HCT116 (cell line): ENCODE results near the gene TMEFF2. TPM values are rescaled to one million over a fixed set of nuclear protein-coding genes. Genes with fewer than 3 reads are reported as not detected.

ENCODE experiments used
- ATAC-seq: fragments of 200-7000 bp; cut with Tn5 transposase; 2 replicates; pipeline ENCODE4 v1.9.1; 2020; ENCODE audit warnings: mild to moderate bottlenecking, moderate library complexity
- BruUV-seq: library from RNA; stranded (reverse); fragments of 400-500 nt; replicated peaks from 2 replicates; lab custom pipeline; 2021; lab: Mats Ljungman, UMichigan
- CTCF ChIA-PET: fragments of 300-600 bp; sonication (Branson Sonifier 250); formaldehyde crosslinking; loops from one replicate; lab custom pipeline; 2021; ENCODE audit warnings: antibody characterized with exemption; lab: Charles Lee
- POLR2A ChIA-PET: fragments of 300-600, 350-600 bp; sonication (Branson Sonifier 250); formaldehyde crosslinking; loops from one replicate; lab custom pipeline; 2021; ENCODE audit warnings: antibody characterized with exemption; lab: Charles Lee
- RAD21 ChIA-PET, 2 experiments: fragments of 300-600 bp; sonication (Branson Sonifier 250); formaldehyde crosslinking; loops; one replicate each; lab custom pipeline; 2023; ENCODE audit warnings: low total read pairs in 2 of 2; ENCODE audit not compliant: uncharacterized antibody in 2 of 2, unreplicated experiment in 2 of 2, low non-redundant PET in 1 of 2; lab: Charles Lee
- DNase-seq: peaks from one replicate; pipeline ENCODE4 v3.0.0-alpha.2; 2010; ENCODE audit warnings: low read depth, low spot score
- H2AFZ ChIP-seq: fragments of 200-600 bp; shearing (Covaris generic), sonication (generic); 2 replicates; pipeline ENCODE4 v1.6.1; 2017; ENCODE audit warnings: low read depth, mixed run types, mixed read lengths, antibody characterized with exemption, low read length; ENCODE audit not compliant: poor library complexity, severe bottlenecking
- H3K27ac ChIP-seq: 2 replicates; pipeline ENCODE4 v1.5.1; 2012; ENCODE audit warnings: low read depth, low read length
- H3K27me3 ChIP-seq: fragments of 200-600 bp; sonication (generic); 2 replicates; pipeline ENCODE4 v1.6.1; 2016; ENCODE audit warnings: mixed run types, low read length, mixed read lengths; ENCODE audit not compliant: insufficient read depth
- H3K36me3 ChIP-seq, 2 experiments: fragments of 200-500 bp in 1 of 2; fragments of 200-600 bp in 1 of 2; sonication (Bioruptor generic) in 1 of 2; sonication (generic) in 1 of 2; 2 replicates each; pipeline versions ENCODE4 v1.5.1 to v1.6.1; 2014 to 2016; ENCODE audit warnings: low read length in 2 of 2, inconsistent platforms in 1 of 2, mixed read lengths in 1 of 2, mixed run types in 1 of 2; ENCODE audit not compliant: insufficient read depth in 2 of 2, control insufficient read depth in 1 of 2
- H3K4me1 ChIP-seq, 2 experiments: fragments of 200-600 bp in 1 of 2; sonication (generic) in 1 of 2; 2 replicates each; pipeline versions ENCODE4 v1.5.1 to v1.6.1; 2012 to 2017; ENCODE audit warnings: low read length in 2 of 2, inconsistent platforms in 1 of 2, mild to moderate bottlenecking in 1 of 2, mixed read lengths in 1 of 2, mixed run types in 1 of 2, moderate library complexity in 1 of 2; ENCODE audit not compliant: insufficient read depth in 2 of 2, control insufficient read depth in 1 of 2
- H3K4me2 ChIP-seq: fragments of 200-600 bp; sonication (generic); 2 replicates; pipeline ENCODE4 v1.6.1; 2017; ENCODE audit warnings: mixed run types, low read length, mixed read lengths
- H3K4me3 ChIP-seq, 2 experiments: fragments of 200-600 bp in 1 of 2; sonication (generic) in 1 of 2; replicated peaks in 1 of 2; 2 replicates each; pipeline ENCODE4 v1.5.1; 2011 to 2016; ENCODE audit warnings: low read length in 2 of 2, control low read depth in 1 of 2, low read depth in 1 of 2, mild to moderate bottlenecking in 1 of 2, mixed read lengths in 1 of 2, mixed run types in 1 of 2
- H3K79me2 ChIP-seq: fragments of 200-600 bp; sonication (generic); 2 replicates; pipeline ENCODE4 v1.6.1; 2017; ENCODE audit warnings: mild to moderate bottlenecking, mixed run types, low read length, moderate library complexity, mixed read lengths; ENCODE audit not compliant: insufficient read depth
- H3K9ac ChIP-seq: fragments of 200-600 bp; sonication (generic); 2 replicates; pipeline ENCODE4 v1.6.1; 2016; ENCODE audit warnings: low read length, mixed read lengths
- H3K9me2 ChIP-seq: fragments of 200-600 bp; sonication (generic), shearing (Covaris generic); 2 replicates; pipeline ENCODE4 v1.6.1; 2017; ENCODE audit warnings: mixed run types, mild to moderate bottlenecking, moderate library complexity; ENCODE audit not compliant: insufficient read depth
- H3K9me3 ChIP-seq, 2 experiments: fragments of 200-500 bp in 1 of 2; fragments of 200-600 bp in 1 of 2; sonication (Bioruptor generic) in 1 of 2; sonication (generic) in 1 of 2; 2 replicates each; pipeline ENCODE4 v1.6.1; 2014 to 2017; ENCODE audit warnings: low read length in 2 of 2, mixed read lengths in 2 of 2, inconsistent platforms in 1 of 2, low read depth in 1 of 2, mild to moderate bottlenecking in 1 of 2, mixed run types in 1 of 2, moderate library complexity in 1 of 2; ENCODE audit not compliant: control insufficient read depth in 1 of 2, insufficient read depth in 1 of 2
- H4K20me1 ChIP-seq: fragments of 200-600 bp; sonication (generic), shearing (Covaris generic); 2 replicates; pipeline ENCODE4 v1.6.1; 2017; ENCODE audit warnings: mixed run types, mild to moderate bottlenecking, moderate library complexity; ENCODE audit not compliant: insufficient read depth
- ATF3 ChIP-seq: IDR thresholded peaks from 2 replicates; pipeline ENCODE4 v1.6.1; 2012
- CBX3 ChIP-seq: IDR thresholded peaks from 2 replicates; pipeline ENCODE4 v1.6.1; 2012; ENCODE audit warnings: low read depth
- ELF1 ChIP-seq: IDR thresholded peaks from 2 replicates; pipeline ENCODE4 v1.6.1; 2012; ENCODE audit warnings: low read depth, borderline replicate concordance
- FOSL1 ChIP-seq: IDR thresholded peaks from 2 replicates; pipeline ENCODE4 v1.6.1; 2012; ENCODE audit warnings: low read depth
- POLR2A ChIP-seq: IDR thresholded peaks from 2 replicates; pipeline ENCODE4 v1.7.0; 2011; ENCODE audit warnings: borderline replicate concordance; ENCODE audit not compliant: insufficient read depth, insufficient read length; ENCODE audit errors: extremely low read depth
- POLR2AphosphoS5 ChIP-seq: IDR thresholded peaks from 2 replicates; pipeline ENCODE4 v1.6.1; 2011; ENCODE audit warnings: mild to moderate bottlenecking, low read depth, low read length, moderate library complexity
- RAD21 ChIP-seq: IDR thresholded peaks from 2 replicates; pipeline ENCODE4 v1.6.1; 2012; ENCODE audit warnings: low read depth, mild to moderate bottlenecking
- REST ChIP-seq: IDR thresholded peaks from 2 replicates; pipeline ENCODE4 v1.6.1; 2012; ENCODE audit warnings: low read depth
- SIN3A ChIP-seq: IDR thresholded peaks from 2 replicates; pipeline ENCODE4 v1.6.1; 2012; ENCODE audit warnings: low read depth
- TCF7L2 ChIP-seq: IDR thresholded peaks from 2 replicates; pipeline ENCODE4 v1.7.0; 2011; ENCODE audit warnings: borderline replicate concordance, inconsistent platforms; ENCODE audit not compliant: insufficient read depth, insufficient read length; ENCODE audit errors: extremely low read depth
- ZFX ChIP-seq: fragments of 450-650 bp; IDR thresholded peaks from 2 replicates; pipeline ENCODE4 v1.6.1; 2017
- intact Hi-C: fragments of 100-400 bp; cut with micrococcal nuclease; formaldehyde crosslinking; loops from 2 replicates; pipeline ENCODE4 v1.10.0; 2022
- total RNA-seq: library from RNA; stranded (reverse); gene quantifications from one replicate; pipeline ENCODE4 v1.2.1, GENCODE V29; 2021; ENCODE audit not compliant: unreplicated experiment
- TF ChIP-seq, protein P1 (sequence below): IDR thresholded peaks from 2 replicates; pipeline ENCODE4 v1.6.1; 2012
- TF ChIP-seq, protein P2 (sequence below), 3 experiments: fragments of 200-600 bp in 1 of 3; sonication (generic) in 1 of 3; IDR thresholded peaks in 2 of 3; conservative IDR thresholded peaks in 1 of 3; 2 replicates each; pipeline ENCODE4 v1.5.1; 2012 to 2017; ENCODE audit warnings: low read depth in 2 of 3, low read length in 2 of 3, antibody characterized with exemption in 1 of 3, borderline replicate concordance in 1 of 3, control low read depth in 1 of 3, mild to moderate bottlenecking in 1 of 3, mixed read lengths in 1 of 3, mixed run types in 1 of 3, moderate library complexity in 1 of 3; ENCODE audit not compliant: insufficient read depth in 1 of 3

The TMEFF2 gene
- total RNA-seq, 1 experiment from 2014 or later = not detected

DNA sequence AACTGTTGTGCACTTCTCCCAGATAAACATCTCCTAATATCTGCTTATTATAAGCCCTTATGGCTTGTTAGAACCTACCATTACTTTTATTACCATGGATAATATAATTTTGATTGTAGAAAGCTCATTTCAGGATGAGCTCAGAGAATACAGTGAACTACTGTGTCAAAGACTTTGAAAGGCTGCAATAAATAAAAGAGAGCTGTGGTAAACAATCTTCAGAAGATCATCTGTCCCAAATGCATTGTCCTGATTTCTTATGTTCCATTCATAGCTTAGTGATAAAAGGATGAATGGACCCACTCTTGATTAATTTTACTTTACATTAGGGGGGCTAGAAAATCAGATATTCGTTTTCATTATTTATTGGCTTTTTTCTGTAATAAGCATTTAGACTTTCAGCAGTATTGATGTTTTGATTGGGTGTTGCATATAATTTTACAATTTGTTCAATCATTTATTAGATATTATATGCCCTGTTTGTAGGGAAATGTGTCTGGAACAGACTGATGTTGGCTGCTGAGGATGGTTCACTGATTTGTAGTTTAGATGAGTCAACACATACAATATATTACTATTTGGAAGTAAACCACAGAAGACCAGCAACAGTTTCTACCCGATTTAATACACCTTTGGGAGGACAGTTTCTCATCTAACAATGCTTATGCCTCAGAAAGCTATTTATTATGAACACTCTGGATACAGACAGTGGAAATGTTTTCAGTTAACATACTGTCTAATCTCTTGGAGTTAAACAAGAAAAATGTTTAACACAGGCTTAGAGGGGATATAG, 147.2 kb downstream of the TMEFF2 start:
- no peaks in the 10 kb centered on the region for H3K27me3 ChIP-seq
- ChIA-PET RAD21 (no interaction called here), CTCF (interaction anchor here (1.2 kb wide), 1 partner anchor 178 kb away, joined by 3 read pairs; no protein-coding TSS in a partner anchor), POLR2A (no interaction called here)
- H3K9me2 ChIP-seq = no peaks in the 10 kb centered on the region
- ATAC-seq (no peak), DNase-seq (no peak)
- H3K4me3 ChIP-seq = no peak overlapping the region
- H3K9me3 ChIP-seq = no peaks in the 10 kb centered on the region
- no peaks in the 10 kb centered on the region for H3K79me2 ChIP-seq
- no peak overlapping the region for H3K4me2 ChIP-seq
- peak overlapping the region; percentile 54 for H2AFZ ChIP-seq
- no peak overlapping the region for H3K9ac ChIP-seq
- no peak overlapping the region for H3K27ac ChIP-seq
- no peaks in the 10 kb centered on the region for H3K36me3 ChIP-seq
- TF ChIP-seq, protein P1, sequence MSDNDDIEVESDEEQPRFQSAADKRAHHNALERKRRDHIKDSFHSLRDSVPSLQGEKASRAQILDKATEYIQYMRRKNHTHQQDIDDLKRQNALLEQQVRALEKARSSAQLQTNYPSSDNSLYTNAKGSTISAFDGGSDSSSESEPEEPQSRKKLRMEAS = no peak
- no peak for TF ChIP-seq ATF3
- TF ChIP-seq, protein P2, sequence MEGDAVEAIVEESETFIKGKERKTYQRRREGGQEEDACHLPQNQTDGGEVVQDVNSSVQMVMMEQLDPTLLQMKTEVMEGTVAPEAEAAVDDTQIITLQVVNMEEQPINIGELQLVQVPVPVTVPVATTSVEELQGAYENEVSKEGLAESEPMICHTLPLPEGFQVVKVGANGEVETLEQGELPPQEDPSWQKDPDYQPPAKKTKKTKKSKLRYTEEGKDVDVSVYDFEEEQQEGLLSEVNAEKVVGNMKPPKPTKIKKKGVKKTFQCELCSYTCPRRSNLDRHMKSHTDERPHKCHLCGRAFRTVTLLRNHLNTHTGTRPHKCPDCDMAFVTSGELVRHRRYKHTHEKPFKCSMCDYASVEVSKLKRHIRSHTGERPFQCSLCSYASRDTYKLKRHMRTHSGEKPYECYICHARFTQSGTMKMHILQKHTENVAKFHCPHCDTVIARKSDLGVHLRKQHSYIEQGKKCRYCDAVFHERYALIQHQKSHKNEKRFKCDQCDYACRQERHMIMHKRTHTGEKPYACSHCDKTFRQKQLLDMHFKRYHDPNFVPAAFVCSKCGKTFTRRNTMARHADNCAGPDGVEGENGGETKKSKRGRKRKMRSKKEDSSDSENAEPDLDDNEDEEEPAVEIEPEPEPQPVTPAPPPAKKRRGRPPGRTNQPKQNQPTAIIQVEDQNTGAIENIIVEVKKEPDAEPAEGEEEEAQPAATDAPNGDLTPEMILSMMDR (IDR thresholded peaks at IDR 0.05 in 2 of 3, conservative IDR thresholded peaks at IDR 0.05 in 1 of 3; ENCODE audit: borderline replicate concordance in 1 of 3, insufficient read depth in 1 of 3, low read depth in 2 of 3, low read length in 2 of 3) = no peak
- TF ChIP-seq CBX3 = no peak
- no peak for TF ChIP-seq RAD21
- TF ChIP-seq SIN3A = no peak
- TF ChIP-seq REST = no peak
- TF ChIP-seq TCF7L2 = no peak
- TF ChIP-seq ZFX = no peak
- TF ChIP-seq ELF1 = no peak
- TF ChIP-seq POLR2AphosphoS5 = no peak
- no peak for TF ChIP-seq POLR2A
- no peak for TF ChIP-seq FOSL1
- H4K20me1 ChIP-seq = no peaks in the 10 kb centered on the region
- BruUV-seq = no TSS peak
- intact Hi-C loops = no loop called here
- H3K4me1 ChIP-seq = no peaks in the 10 kb centered on the region
